SK-N-SH (cell line): ENCODE measurements around the gene LMAN1L. TPM values are rescaled to one million over a fixed set of nuclear protein-coding genes. Genes with fewer than 3 reads are reported as not detected.

ENCODE experiments used
- CTCF ChIA-PET: fragments of 300-600, 350-600 bp; formaldehyde crosslinking; extraction: SDS; loops from one replicate; lab custom pipeline; 2021; lab: Yijun Ruan, JAX
- POLR2A ChIA-PET: fragments of 350-600 bp; sonication (Branson Sonifier 250); formaldehyde crosslinking; extraction: SDS; loops from one replicate; lab custom pipeline; 2020; ENCODE audit warnings: antibody characterized with exemption, inconsistent platforms; lab: Yijun Ruan, JAX
- DNase-seq: peaks from one replicate; pipeline ENCODE4 v3.0.0; 2012
- H2AFZ ChIP-seq: fragments of 200-600 bp; sonication (generic); 2 replicates; pipeline ENCODE4 v1.8.1; 2016; ENCODE audit warnings: antibody characterized with exemption, mild to moderate bottlenecking, low read depth
- H3F3A ChIP-seq: fragments of 200-600 bp; sonication (generic); replicated peaks from 2 replicates; pipeline ENCODE3; 2016; ENCODE audit warnings: antibody characterized with exemption, mild to moderate bottlenecking; ENCODE audit not compliant: insufficient read depth
- H3K27ac ChIP-seq, 2 experiments: fragments of 200-500 bp in 1 of 2; fragments of 200-600 bp in 1 of 2; sonication (Bioruptor generic) in 1 of 2; sonication (generic), shearing (Covaris generic) in 1 of 2; 2 replicates each; pipeline versions ENCODE4 v1.5.1 to v1.6.1; 2014 to 2016; ENCODE audit warnings: low read depth in 2 of 2, inconsistent platforms in 1 of 2, low read length in 1 of 2, mild to moderate bottlenecking in 1 of 2, mixed read lengths in 1 of 2
- H3K27me3 ChIP-seq: fragments of 200-600 bp; sonication (generic), shearing (Covaris generic); 2 replicates; pipeline ENCODE4 v1.6.1; 2016; ENCODE audit warnings: mixed run types; ENCODE audit not compliant: insufficient read depth
- H3K36me3 ChIP-seq, 2 experiments: fragments of 200-500 bp in 1 of 2; fragments of 200-600 bp in 1 of 2; sonication (Bioruptor generic) in 1 of 2; sonication (generic) in 1 of 2; replicated peaks in 1 of 2; 2 replicates each; pipeline versions ENCODE3 to v1.5.1; 2014 to 2016; ENCODE audit warnings: low read length in 1 of 2, mild to moderate bottlenecking in 1 of 2; ENCODE audit not compliant: insufficient read depth in 2 of 2, control insufficient read depth in 1 of 2
- H3K4me1 ChIP-seq, 2 experiments: fragments of 200-500 bp in 1 of 2; fragments of 200-600 bp in 1 of 2; sonication (Bioruptor generic) in 1 of 2; sonication (generic), shearing (Covaris generic) in 1 of 2; 2 replicates each; pipeline versions ENCODE4 v1.5.1 to v1.6.1; 2014 to 2016; ENCODE audit warnings: low read depth in 1 of 2, low read length in 1 of 2, mixed run types in 1 of 2; ENCODE audit not compliant: insufficient read depth in 2 of 2, control insufficient read depth in 1 of 2
- H3K4me2 ChIP-seq: fragments of 200-600 bp; sonication (generic), shearing (Covaris generic); 2 replicates; pipeline ENCODE4 v1.6.1; 2017; ENCODE audit warnings: mixed run types
- H3K4me3 ChIP-seq, 2 experiments: fragments of 200-500 bp in 1 of 2; fragments of 200-600 bp in 1 of 2; sonication (Bioruptor generic) in 1 of 2; sonication (generic), shearing (Covaris generic) in 1 of 2; 2 replicates each; pipeline versions ENCODE4 v1.5.1 to v1.8.1; 2014 to 2016; ENCODE audit warnings: low read depth in 2 of 2, inconsistent platforms in 1 of 2, low read length in 1 of 2, mild to moderate bottlenecking in 1 of 2, mixed read lengths in 1 of 2, moderate library complexity in 1 of 2
- H3K79me2 ChIP-seq: fragments of 200-600 bp; sonication (generic); 2 replicates; pipeline ENCODE4 v1.8.1; 2017; ENCODE audit warnings: mild to moderate bottlenecking; ENCODE audit not compliant: insufficient read depth
- H3K9ac ChIP-seq: fragments of 200-600 bp; sonication (generic); 2 replicates; pipeline ENCODE4 v1.6.1; 2017; ENCODE audit warnings: mixed run types
- H3K9me2 ChIP-seq: fragments of 200-600 bp; sonication (generic); 2 replicates; pipeline ENCODE4 v1.6.1; 2017; ENCODE audit warnings: mixed run types
- H3K9me3 ChIP-seq: fragments of 200-600 bp; sonication (generic); 2 replicates; pipeline ENCODE4 v1.6.1; 2017; ENCODE audit warnings: mixed run types, mild to moderate bottlenecking, moderate library complexity
- H4K20me1 ChIP-seq: fragments of 200-600 bp; sonication (generic); 2 replicates; pipeline ENCODE4 v1.6.1; 2017; ENCODE audit warnings: mild to moderate bottlenecking, mixed run types; ENCODE audit not compliant: insufficient read depth
- FOXM1 ChIP-seq: IDR thresholded peaks from 2 replicates; pipeline ENCODE4 v1.4.0; 2012; ENCODE audit warnings: low read depth, mild to moderate bottlenecking
- JUND ChIP-seq: IDR thresholded peaks from 2 replicates; pipeline ENCODE4 v1.4.0; 2012
- NFIC ChIP-seq: IDR thresholded peaks from 2 replicates; pipeline ENCODE4 v1.4.0; 2012; ENCODE audit warnings: borderline replicate concordance
- NRF1 ChIP-seq: IDR thresholded peaks from 2 replicates; pipeline ENCODE4 v1.6.1; 2012; ENCODE audit warnings: low read depth, mild to moderate bottlenecking, low read length
- RFX5 ChIP-seq: IDR thresholded peaks from 2 replicates; pipeline ENCODE4 v1.6.1; 2012; ENCODE audit warnings: mild to moderate bottlenecking, improper control_type of control experiment, low read length
- SIN3A ChIP-seq: IDR thresholded peaks from 2 replicates; pipeline ENCODE4 v1.6.1; 2012; ENCODE audit warnings: low read depth, mild to moderate bottlenecking, low read length, moderate library complexity, borderline replicate concordance
- TAF1 ChIP-seq: IDR thresholded peaks from 2 replicates; pipeline ENCODE4 v1.6.1; 2012; ENCODE audit warnings: low read depth, mild to moderate bottlenecking, low read length, moderate library complexity, borderline replicate concordance
- TEAD4 ChIP-seq: IDR thresholded peaks from 2 replicates; pipeline ENCODE4 v1.4.0; 2012; ENCODE audit warnings: mild to moderate bottlenecking, borderline replicate concordance; ENCODE audit not compliant: insufficient read depth
- USF1 ChIP-seq: IDR thresholded peaks from 2 replicates; pipeline ENCODE4 v1.4.0; 2012; ENCODE audit warnings: low read depth, borderline replicate concordance
- YY1 ChIP-seq: IDR thresholded peaks from 2 replicates; pipeline ENCODE4 v1.4.0; 2012; ENCODE audit warnings: low read depth, mild to moderate bottlenecking
- WGBS: methylation state at CpG from one replicate; pipeline ENCODE4 v1.1.6; 2017; ENCODE audit warnings: low lambda C conversion rate; 5-methylcytosine and 5-hydroxymethylcytosine counted together
- polyA plus RNA-seq, 3 experiments: library from polyadenylated mRNA; depleted of rRNA; stranded (reverse); fragments of >200 nt; gene quantifications; 2 replicates each; pipeline ENCODE4 v1.2.3, GENCODE V29; 2012

LMAN1L gene
- 0.02 TPM in 1 of 2 replicates, not detected in the other for polyA plus RNA-seq (2012; rRNA removed)
- not detected in 2 replicates for polyA plus RNA-seq (2012; cell fraction: cytosol; rRNA removed)
- 0.04 and 0.08 TPM in 2 replicates for polyA plus RNA-seq (2012; cell fraction: nucleus; rRNA removed)

GRCh38 chr15:74812533-74812932, at the start of gene LMAN1L:
Gene LMAN1L (plus strand): TSS chr15:74812835. CDS start chr15:74812855, 20 bp downstream.
- H3K9ac ChIP-seq = no peak within 1 kb of the TSS
- DNase-seq = no peak
- no peaks in the 10 kb centered on the region for H3K9me3 ChIP-seq
- H3K27ac ChIP-seq = no peak within 1 kb of the TSS
- WGBS = 87% methylated on average over 6 of the region's 12 CpGs
- H3K27me3 ChIP-seq = no peaks in the 10 kb centered on the region
- H3K36me3 ChIP-seq = no peaks in the 10 kb centered on the region
- H3K4me3 ChIP-seq = no peak within 1 kb of the TSS
- no peak within 1 kb of the TSS for H2AFZ ChIP-seq
- no peaks in the 10 kb centered on the region for H4K20me1 ChIP-seq
- TF ChIP-seq TEAD4 (no peak), FOXM1 (no peak)
- TF ChIP-seq, all 33 proteins: peak for 0
- peaks cover 0 to 23% of the 10 kb centered on the region in 2 experiments; a peak in 1 of 4 replicates for H3K4me1 ChIP-seq
- H3K9me2 ChIP-seq = no peaks in the 10 kb centered on the region
- H3K79me2 ChIP-seq = no peaks in the 10 kb centered on the region
- CTCF ChIA-PET = interaction anchor here (0.6 to 2.3 kb wide), 5 partner anchors 12 to 44 kb away, joined by 3 to 5 read pairs (median 3); no protein-coding TSS in a partner anchor
- H3K4me2 ChIP-seq = no peak within 1 kb of the TSS
- peaks cover 5% of the 10 kb centered on the region for H3F3A ChIP-seq
- POLR2A ChIA-PET = no interaction called here

- Histone ChIP-seq H3K79me2 (no peaks in the 10 kb centered on the region), H3K4me3 (no peak overlapping the region), H3K36me3 (no peaks in the 10 kb centered on the region), H3K27me3 (peaks cover 7% of the 10 kb centered on the region; the same call in 1 of the 2 replicates), H2AFZ (no peak overlapping the region), H3K9me2 (no peaks in the 10 kb centered on the region), H3K27ac (no peak overlapping the region), H4K20me1 (no peaks in the 10 kb centered on the region), H3K4me1 (no peaks in the 10 kb centered on the region), H3K9me3 (no peaks in the 10 kb centered on the region), H3K9ac (no peak overlapping the region), H3F3A (no peaks in the 10 kb centered on the region), H3K4me2 (no peak overlapping the region)
- ChIA-PET CTCF (interaction anchor here (0.7 to 24.3 kb wide), 4 partner anchors 7 to 389 kb away, joined by 3 to 1109 read pairs (median 38); partner anchors contain the start of gene CLK3), POLR2A (interaction anchor here (0.6 kb wide), 1 partner anchor 20 kb away, joined by 3 read pairs; no protein-coding TSS in a partner anchor)
- DNase-seq = no peak
- no peak for TF ChIP-seq JUND
- no peak for TF ChIP-seq NFIC
- TF ChIP-seq RFX5 = no peak
- TF ChIP-seq SIN3A = no peak
- no peak for TF ChIP-seq TAF1
- no peak for TF ChIP-seq FOXM1
- TF ChIP-seq, all 33 proteins: peak for 0
- WGBS = 82% methylated on average over 11 of the region's 15 CpGs
These were observed 49.2 kb upstream of the LMAN1L start for GRCh38 chr15:74763416-74763815.

GRCh38 chr15:74767167-74768098, 45.2 kb upstream of the LMAN1L start:
- WGBS = 74% methylated on average over 10 of the region's 14 CpGs
- Histone ChIP-seq H3K4me1 (peaks cover 0 to 5% of the 10 kb centered on the region in 2 experiments; a peak in 1 of 4 replicates), H3K9me3 (no peaks in the 10 kb centered on the region), H2AFZ (no peak overlapping the region), H3K79me2 (no peaks in the 10 kb centered on the region), H3K27ac (no peak overlapping the region), H3K36me3 (no peaks in the 10 kb centered on the region), H3F3A (peaks cover 3% of the 10 kb centered on the region), H3K4me2 (no peak overlapping the region), H3K4me3 (no peak overlapping the region), H3K27me3 (peaks cover 8% of the 10 kb centered on the region; the same call in 1 of the 2 replicates), H4K20me1 (no peaks in the 10 kb centered on the region), H3K9ac (no peak overlapping the region), H3K9me2 (no peaks in the 10 kb centered on the region)
- POLR2A ChIA-PET = interaction anchor here (2.6 kb wide), 1 partner anchor 133 kb away, joined by 15 read pairs; no protein-coding TSS in a partner anchor
- no peak for DNase-seq
- CTCF ChIA-PET = interaction anchor here (0.8 to 24.3 kb wide), 35 partner anchors 7 to 394 kb away, joined by 3 to 1109 read pairs (median 10); partner anchors contain the start of genes CLK3, CPLX3, CSK and CYP1A1
- no peak for TF ChIP-seq NRF1
- TF ChIP-seq TEAD4 = no peak
- TF ChIP-seq USF1 = no peak
- no peak for TF ChIP-seq YY1
- TF ChIP-seq FOXM1 = no peak
